ENCODE data around the gene AGFG2.
A peak's percentile ranks its signal among the peaks of the same experiment; 100 is the strongest.

Gene AGFG2

DNA sequence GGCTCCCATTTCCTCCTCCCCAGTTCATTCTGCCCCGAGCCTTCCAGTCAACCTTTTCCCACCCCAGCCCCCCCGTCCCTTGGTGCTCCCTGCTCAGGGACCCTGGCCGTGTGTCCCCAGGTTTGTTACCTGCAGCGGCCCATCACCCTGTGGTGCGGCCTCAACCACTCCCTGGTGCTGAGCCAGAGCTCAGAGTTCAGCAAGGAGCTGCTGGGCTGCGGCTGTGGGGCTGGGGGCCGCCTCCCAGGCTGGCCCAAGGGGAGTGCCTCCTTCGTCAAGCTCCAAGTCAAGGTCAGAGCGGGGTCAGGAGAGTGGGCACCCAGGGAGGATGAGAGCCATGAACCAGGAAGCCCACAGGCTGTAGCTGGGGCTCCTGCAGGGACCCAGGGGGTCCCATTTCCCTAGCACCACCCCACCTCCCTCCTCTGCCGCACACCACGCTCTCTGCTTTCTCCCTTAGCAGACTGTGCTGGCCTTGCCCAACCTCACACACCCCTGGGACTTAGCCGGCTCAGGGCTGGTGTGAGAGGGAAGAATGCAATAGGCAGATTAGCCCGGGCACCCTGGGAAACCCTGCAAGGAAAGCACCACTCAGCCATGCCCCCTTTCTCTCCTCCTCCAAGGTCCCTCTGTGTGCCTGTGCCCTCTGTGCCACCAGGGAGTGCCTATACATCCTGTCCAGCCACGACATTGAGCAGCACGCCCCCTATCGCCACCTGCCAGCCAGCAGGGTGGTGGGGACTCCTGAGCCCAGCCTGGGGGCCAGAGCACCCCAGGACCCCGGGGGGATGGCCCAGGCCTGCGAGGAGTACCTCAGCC, 61.1 kb downstream of the AGFG2 start:
- peaks cover 7% of the 10 kb centered on the region; the same call in 1 of the 2 replicates for H3K27me3 ChIP-seq
- 0 out of 2 replicates have a peak overlapping the region, but pooled peaks have one; percentile 60 for H3K9ac ChIP-seq
- peak overlapping the region; percentile 71 for H3K4me2 ChIP-seq
- peak overlapping the region; percentile 63 for H3K27ac ChIP-seq
- no peak for TF ChIP-seq Cebpa-rat (IDR thresholded peaks at IDR 0.05)
- no peaks in the 10 kb centered on the region for H3K9me3 ChIP-seq
- no peak overlapping the region for H3K4me3 ChIP-seq
- H3K36me3 ChIP-seq, result no peaks in the 10 kb centered on the region
- peaks cover 59% of the 10 kb centered on the region for H3K4me1 ChIP-seq
- no peaks in the 10 kb centered on the region for H4K20me1 ChIP-seq

DNA sequence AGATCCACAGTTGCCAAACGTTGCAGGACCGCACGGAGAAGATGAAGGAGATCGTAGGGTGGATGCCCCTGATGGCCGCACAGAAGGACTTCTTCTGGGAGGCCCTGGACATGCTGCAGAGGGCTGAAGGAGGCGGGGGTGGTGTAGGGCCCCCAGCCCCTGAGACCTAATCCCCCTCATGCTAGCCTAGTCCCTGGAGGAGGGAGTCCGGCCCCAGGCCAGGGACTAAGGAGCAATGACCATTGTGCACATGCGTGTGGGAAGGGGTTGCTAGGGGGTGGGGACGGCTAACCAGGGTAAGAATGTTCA, 61.7 kb downstream of the AGFG2 start:
- H3K4me2 ChIP-seq, result peak overlapping the region; percentile 71
- H3K9me3 ChIP-seq, result no peaks in the 10 kb centered on the region
- peak overlapping the region; percentile 63; the same call in 1 of the 2 replicates for H3K27ac ChIP-seq
- H3K27me3 ChIP-seq, result peaks cover 12% of the 10 kb centered on the region; the same call in 1 of the 2 replicates
- H3K36me3 ChIP-seq, result no peaks in the 10 kb centered on the region
- peaks cover 64% of the 10 kb centered on the region for H3K4me1 ChIP-seq
- no peaks in the 10 kb centered on the region for H4K20me1 ChIP-seq
- no peak overlapping the region for H3K4me3 ChIP-seq
- no peak overlapping the region for H3K9ac ChIP-seq
- TF ChIP-seq Cebpa-rat (IDR thresholded peaks at IDR 0.05), result no peak

DNA sequence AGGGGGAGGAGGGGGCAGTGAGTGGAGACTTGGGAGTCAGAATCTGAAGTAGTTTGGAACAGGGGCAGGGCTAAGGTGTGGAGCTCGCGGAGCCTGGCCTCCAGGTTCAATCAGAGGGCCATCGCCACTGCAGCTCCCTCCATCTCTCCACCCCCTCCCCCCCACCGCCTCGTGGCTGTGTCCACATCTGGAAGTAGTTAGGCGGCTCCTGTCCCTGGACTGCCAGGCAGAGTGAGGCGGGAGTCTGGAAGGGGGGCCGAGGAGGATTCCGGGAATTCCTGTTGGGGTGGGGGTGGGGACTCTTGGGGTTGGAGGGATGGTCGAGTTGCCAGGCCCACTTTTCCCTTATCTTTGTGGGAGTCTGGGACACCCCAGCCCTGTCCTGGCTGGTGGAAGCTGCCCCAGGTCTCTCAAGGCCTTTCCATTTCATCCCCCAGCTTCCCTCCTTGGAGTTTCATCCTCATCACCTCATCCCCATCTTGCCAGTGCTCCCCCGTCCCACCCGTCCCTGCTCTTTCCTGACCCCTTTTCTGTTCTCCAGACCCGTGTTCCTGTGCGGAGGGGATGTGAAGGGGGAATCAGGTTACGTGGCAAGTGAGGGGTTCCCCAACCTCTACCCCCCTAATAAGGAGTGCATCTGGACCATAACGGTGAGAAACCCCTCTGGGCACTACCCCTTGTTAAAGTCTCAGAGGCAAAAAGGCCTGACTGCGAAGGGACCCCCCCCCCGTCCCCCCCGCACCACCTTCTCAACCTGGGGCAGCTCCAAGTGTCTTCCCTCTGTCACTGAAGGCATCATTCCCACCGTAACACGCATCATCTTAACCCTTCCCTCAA, 64.1 kb downstream of the AGFG2 start:
- peak overlapping the region; percentile 65 for H3K9ac ChIP-seq

DNA sequence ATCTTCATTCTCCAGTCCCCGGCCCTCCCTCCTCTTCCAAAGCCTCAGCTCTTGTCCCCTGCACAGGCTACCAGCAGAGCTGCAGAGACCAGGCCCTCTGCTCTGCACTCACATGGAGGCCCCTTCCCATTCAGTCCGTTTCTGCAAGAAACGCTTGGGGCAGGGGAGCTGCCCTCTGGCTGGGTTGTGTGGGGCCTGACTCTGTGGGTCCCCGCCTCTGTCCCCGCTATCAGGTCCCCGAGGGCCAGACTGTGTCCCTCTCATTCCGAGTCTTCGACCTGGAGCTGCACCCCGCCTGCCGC, 64.7 kb downstream of the AGFG2 start:
- H3K27me3 ChIP-seq, result peaks cover 22% of the 10 kb centered on the region; the same call in 1 of the 2 replicates
- H3K36me3 ChIP-seq, result no peaks in the 10 kb centered on the region
- H4K20me1 ChIP-seq, result no peaks in the 10 kb centered on the region
- peak overlapping the region; percentile 99 for H3K4me2 ChIP-seq
- no peaks in the 10 kb centered on the region for H3K9me3 ChIP-seq
- H3K4me1 ChIP-seq, result peaks cover 68% of the 10 kb centered on the region
- TF ChIP-seq Cebpa-rat (IDR thresholded peaks at IDR 0.05), result no peak
- peak overlapping the region; percentile 70 for H3K4me3 ChIP-seq
- H3K9ac ChIP-seq, result peak overlapping the region; percentile 65
- 0 out of 2 replicates have a peak overlapping the region, but pooled peaks have one; percentile 35 for H3K27ac ChIP-seq

More for the DNA sequence above, 64.1 kb downstream of the AGFG2 start:
- H4K20me1 ChIP-seq, result no peaks in the 10 kb centered on the region
- H3K36me3 ChIP-seq, result no peaks in the 10 kb centered on the region
- H3K4me2 ChIP-seq, result peak overlapping the region; percentile 99
- peaks cover 73% of the 10 kb centered on the region for H3K4me1 ChIP-seq
- no peak for TF ChIP-seq Cebpa-rat (IDR thresholded peaks at IDR 0.05)
- H3K9me3 ChIP-seq, result no peaks in the 10 kb centered on the region
- H3K27me3 ChIP-seq, result peaks cover 22% of the 10 kb centered on the region; the same call in 1 of the 2 replicates
- H3K4me3 ChIP-seq, result peak overlapping the region; percentile 70
- 0 out of 2 replicates have a peak overlapping the region, but pooled peaks have one; percentile 35 for H3K27ac ChIP-seq

DNA sequence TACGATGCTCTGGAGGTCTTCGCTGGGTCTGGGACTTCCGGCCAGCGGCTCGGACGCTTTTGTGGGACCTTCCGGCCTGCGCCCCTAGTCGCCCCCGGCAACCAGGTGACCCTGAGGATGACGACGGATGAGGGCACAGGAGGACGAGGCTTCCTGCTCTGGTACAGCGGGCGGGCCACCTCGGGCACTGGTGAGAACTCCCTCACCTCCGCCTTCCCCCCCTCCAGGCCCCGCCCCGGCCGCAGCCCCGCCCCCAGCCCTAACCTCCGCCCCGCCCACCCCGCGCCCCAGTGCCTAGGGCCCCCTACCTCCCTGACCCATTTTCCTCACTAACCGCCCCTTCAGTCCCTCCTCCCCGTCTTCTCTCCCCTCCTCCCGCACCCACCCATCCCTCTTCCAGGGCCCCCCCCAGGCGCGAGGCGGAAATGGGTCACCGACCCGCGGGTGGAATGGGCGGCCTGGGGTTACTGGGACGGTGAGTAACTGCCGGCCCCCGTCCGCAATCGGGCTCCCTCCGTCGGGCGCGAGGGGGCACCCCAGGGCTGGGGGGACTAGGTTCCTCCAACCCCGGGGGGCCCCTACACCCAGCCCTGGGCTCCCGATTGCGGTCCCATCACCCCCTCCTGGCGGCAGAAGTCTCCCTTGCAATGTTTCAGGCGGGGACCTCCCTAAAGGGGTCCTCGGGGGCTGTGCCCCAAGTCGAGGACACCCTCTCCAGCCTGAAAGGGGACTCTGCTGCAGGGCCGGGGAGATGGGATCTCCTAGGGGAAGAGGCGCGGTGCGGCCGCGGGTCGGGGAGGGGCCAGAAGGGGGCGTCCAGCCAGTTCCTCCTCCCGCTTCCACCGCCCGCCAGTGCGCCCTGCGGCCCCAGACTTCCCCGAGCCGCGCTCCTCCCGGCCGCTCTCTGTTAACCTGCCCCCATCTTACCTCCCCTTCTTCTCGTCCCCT, 65.3 kb downstream of the AGFG2 start:
- H3K36me3 ChIP-seq, result no peaks in the 10 kb centered on the region
- TF ChIP-seq Cebpa-rat (IDR thresholded peaks at IDR 0.05), result no peak
- H3K27me3 ChIP-seq, result peaks cover 22% of the 10 kb centered on the region; the same call in 1 of the 2 replicates
- peaks cover 62% of the 10 kb centered on the region for H3K4me1 ChIP-seq
- H4K20me1 ChIP-seq, result no peaks in the 10 kb centered on the region
- no peaks in the 10 kb centered on the region for H3K9me3 ChIP-seq
- peak overlapping the region; percentile 57 for H3K27ac ChIP-seq
- H3K4me3 ChIP-seq, result peak overlapping the region; percentile 70
- peak overlapping the region; percentile 99 for H3K4me2 ChIP-seq
- H3K9ac ChIP-seq, result peak overlapping the region; percentile 71

DNA sequence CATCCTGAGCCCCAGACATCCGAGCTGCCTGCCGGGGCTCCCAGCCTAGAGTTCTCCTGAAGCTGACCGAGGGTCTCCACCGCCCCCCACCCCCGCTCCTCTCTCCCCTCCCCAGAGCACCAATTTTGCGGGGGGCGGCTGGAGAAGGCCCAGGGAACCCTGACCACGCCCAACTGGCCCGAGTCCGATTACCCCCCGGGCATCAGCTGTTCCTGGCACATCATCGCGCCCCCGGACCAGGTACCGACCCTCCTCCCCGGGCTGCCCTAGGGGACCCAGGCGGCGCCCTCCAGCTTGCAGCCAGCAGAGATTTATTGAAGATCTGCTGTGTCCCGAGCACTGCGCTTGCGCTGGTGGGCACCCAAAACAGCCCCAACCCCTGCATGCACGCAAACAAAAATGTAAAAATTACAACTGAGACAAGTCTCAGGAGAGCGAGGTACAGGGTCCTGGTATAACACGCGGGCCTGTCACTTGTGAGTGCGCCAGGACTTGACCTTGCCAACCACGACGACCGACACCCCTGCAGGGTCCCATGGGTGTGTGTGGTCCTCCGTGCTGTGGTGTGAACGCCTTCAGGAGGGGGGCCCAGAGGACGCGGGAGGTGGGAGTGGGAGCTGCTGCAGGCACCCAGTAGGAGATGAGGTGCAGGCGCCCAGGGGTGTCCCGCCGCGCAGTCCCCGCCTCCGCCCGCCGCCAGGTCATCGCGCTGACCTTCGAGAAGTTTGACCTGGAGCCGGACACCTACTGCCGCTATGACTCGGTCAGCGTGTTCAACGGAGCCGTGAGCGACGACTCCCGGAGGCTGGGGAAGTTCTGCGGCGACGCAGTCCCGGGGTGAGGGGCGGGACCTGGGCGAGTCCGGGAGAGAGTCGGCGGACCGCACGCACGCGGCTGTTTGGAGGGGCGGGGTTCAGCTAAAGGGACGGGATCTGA, 66.2 kb downstream of the AGFG2 start:
- peak overlapping the region; percentile 99 for H3K4me2 ChIP-seq
- no peak for TF ChIP-seq Cebpa-rat (IDR thresholded peaks at IDR 0.05)
- H3K4me3 ChIP-seq, result peak overlapping the region; percentile 70
- no peaks in the 10 kb centered on the region for H3K36me3 ChIP-seq
- H3K9ac ChIP-seq, result peak overlapping the region; percentile 71
- no peaks in the 10 kb centered on the region for H4K20me1 ChIP-seq
- H3K27ac ChIP-seq, result peak overlapping the region; percentile 57; the same call in 1 of the 2 replicates
- peaks cover 22% of the 10 kb centered on the region; the same call in 1 of the 2 replicates for H3K27me3 ChIP-seq
- H3K4me1 ChIP-seq, result peaks cover 53% of the 10 kb centered on the region
- no peaks in the 10 kb centered on the region for H3K9me3 ChIP-seq

DNA sequence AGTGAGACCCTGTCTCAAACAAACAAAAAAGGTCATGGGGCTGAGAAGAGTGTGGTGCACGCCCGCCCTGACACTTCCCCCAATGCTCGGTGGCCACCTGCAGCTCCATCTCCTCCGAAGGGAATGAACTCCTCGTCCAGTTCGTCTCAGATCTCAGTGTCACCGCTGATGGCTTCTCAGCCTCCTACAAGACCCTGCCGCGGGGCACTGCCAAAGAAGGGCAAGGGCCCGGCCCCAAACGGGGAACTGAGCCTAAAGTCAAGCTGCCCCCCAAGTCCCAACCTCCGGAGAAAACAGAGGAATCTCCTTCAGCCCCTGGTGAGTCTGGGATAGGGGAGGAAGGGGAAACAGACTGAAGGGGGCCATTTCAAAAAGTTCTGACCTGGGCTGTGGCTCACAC, 67.3 kb downstream of the AGFG2 start:
- Histone ChIP-seq H3K4me3 (peak overlapping the region; percentile 70; the same call in 1 of the 2 replicates), H3K4me2 (peak overlapping the region; percentile 99)
- no peak for TF ChIP-seq Cebpa-rat (IDR thresholded peaks at IDR 0.05)

DNA sequence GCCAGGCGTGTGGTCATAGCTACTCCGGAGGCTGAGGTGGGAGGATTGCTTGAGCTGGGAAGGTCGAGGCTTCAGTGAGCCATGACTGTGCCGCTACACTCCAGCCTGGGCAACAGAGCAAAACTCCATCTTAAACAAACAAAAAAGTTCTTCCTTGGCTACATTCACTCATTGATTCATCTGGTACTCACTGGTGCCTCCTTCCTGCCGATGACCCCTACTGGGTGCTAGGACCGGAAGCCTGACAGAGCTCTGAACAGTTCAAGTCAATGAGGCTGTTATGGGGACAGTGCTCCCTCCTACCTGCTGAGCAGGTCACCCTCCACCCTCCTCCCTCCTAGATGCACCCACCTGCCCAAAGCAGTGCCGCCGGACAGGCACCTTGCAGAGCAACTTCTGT, 68.1 kb downstream of the AGFG2 start:
- peaks cover 22% of the 10 kb centered on the region; the same call in 1 of the 2 replicates for H3K27me3 ChIP-seq
- no peak overlapping the region for H3K27ac ChIP-seq
- no peak for TF ChIP-seq Cebpa-rat (IDR thresholded peaks at IDR 0.05)
- H3K4me3 ChIP-seq, result no peak overlapping the region
- no peak overlapping the region for H3K4me2 ChIP-seq
- H3K36me3 ChIP-seq, result no peaks in the 10 kb centered on the region
- no peaks in the 10 kb centered on the region for H4K20me1 ChIP-seq
- no peak overlapping the region for H3K9ac ChIP-seq
- no peaks in the 10 kb centered on the region for H3K9me3 ChIP-seq
- peaks cover 43% of the 10 kb centered on the region for H3K4me1 ChIP-seq

More for the DNA sequence above, 67.3 kb downstream of the AGFG2 start:
- H4K20me1 ChIP-seq, result no peaks in the 10 kb centered on the region
- no peak overlapping the region for H3K9ac ChIP-seq
- H3K27me3 ChIP-seq, result peaks cover 22% of the 10 kb centered on the region; the same call in 1 of the 2 replicates
- no peak overlapping the region for H3K27ac ChIP-seq
- H3K9me3 ChIP-seq, result no peaks in the 10 kb centered on the region
- H3K36me3 ChIP-seq, result no peaks in the 10 kb centered on the region
- peaks cover 47% of the 10 kb centered on the region for H3K4me1 ChIP-seq
